D721Med (cell line): ENCODE results near the gene EEA1.

Source experiments
- DNase-seq: peaks from one replicate; pipeline ENCODE4 v3.0.0; 2011; ENCODE audit warnings: low spot score; ENCODE audit not compliant: insufficient read length
- FAIRE-seq: peaks from 2 replicates; lab custom pipeline; 2011; peaks lifted over from hg19 to GRCh38; lab: Jason Lieb, UNC
- TF ChIP-seq, protein P1 (sequence below): IDR thresholded peaks from 2 replicates; pipeline ENCODE4 v1.5.1; 2012; ENCODE audit warnings: mild to moderate bottlenecking, control low read depth; ENCODE audit not compliant: insufficient read depth; ENCODE audit errors: missing control alignments

EEA1 gene

DNA sequence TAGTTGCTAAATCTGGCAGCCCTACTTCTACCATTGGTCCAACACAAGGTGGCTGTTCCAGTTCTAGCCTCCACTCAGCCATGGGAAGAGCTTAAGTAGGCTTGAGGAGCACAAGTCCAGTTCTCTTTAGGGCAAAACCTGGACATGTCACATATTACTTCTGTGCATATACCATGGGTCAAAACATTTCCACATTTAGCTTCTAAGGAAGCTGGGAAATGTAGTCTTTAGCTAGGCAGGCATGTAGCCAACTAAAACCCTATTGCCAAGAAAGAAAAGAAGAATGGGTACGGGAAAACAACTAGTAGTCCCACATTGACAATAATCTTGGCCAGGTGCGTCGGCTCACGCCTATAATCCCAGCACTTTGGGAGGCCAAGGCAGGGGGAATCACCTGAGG is 20.9 kb upstream of the EEA1 start:
- no peak for DNase-seq
- no peak for FAIRE-seq

DNA sequence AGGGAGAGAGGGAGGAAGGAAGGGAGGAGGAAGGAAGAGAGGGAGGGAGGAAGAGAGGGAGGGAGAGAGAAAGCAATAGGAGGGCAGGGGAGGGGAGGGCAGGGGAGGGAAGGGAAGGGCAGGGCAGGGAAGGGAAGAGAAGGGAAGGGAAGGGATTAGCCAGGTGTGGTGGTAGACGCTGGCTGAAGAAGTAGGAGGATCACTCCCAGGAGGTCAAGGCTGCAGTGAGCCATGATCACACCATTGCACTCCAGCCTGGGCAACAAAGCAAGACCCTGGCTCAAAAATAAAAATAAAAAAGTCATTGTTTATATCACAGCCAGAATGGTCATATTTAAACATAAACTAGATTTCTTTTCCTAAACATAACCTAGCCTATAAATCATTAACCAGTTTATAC is 20.4 kb upstream of the EEA1 start:
- FAIRE-seq = no peak
- DNase-seq = no peak
- TF ChIP-seq, protein P1, sequence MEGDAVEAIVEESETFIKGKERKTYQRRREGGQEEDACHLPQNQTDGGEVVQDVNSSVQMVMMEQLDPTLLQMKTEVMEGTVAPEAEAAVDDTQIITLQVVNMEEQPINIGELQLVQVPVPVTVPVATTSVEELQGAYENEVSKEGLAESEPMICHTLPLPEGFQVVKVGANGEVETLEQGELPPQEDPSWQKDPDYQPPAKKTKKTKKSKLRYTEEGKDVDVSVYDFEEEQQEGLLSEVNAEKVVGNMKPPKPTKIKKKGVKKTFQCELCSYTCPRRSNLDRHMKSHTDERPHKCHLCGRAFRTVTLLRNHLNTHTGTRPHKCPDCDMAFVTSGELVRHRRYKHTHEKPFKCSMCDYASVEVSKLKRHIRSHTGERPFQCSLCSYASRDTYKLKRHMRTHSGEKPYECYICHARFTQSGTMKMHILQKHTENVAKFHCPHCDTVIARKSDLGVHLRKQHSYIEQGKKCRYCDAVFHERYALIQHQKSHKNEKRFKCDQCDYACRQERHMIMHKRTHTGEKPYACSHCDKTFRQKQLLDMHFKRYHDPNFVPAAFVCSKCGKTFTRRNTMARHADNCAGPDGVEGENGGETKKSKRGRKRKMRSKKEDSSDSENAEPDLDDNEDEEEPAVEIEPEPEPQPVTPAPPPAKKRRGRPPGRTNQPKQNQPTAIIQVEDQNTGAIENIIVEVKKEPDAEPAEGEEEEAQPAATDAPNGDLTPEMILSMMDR = no peak

More for the DNA sequence above, 20.9 kb upstream of the EEA1 start:
- TF ChIP-seq, protein P1 = no peak

GRCh38 chr12:92947589-92948215 is 18.6 kb upstream of the EEA1 start:
- FAIRE-seq (no peak), DNase-seq (no peak)
- TF ChIP-seq, protein P1 = no peak

- TF ChIP-seq, protein P1 = no peak
- FAIRE-seq (no peak), DNase-seq (no peak)
Measured at GRCh38 chr12:92945659-92946220, 16.6 kb upstream of the EEA1 start.

DNA sequence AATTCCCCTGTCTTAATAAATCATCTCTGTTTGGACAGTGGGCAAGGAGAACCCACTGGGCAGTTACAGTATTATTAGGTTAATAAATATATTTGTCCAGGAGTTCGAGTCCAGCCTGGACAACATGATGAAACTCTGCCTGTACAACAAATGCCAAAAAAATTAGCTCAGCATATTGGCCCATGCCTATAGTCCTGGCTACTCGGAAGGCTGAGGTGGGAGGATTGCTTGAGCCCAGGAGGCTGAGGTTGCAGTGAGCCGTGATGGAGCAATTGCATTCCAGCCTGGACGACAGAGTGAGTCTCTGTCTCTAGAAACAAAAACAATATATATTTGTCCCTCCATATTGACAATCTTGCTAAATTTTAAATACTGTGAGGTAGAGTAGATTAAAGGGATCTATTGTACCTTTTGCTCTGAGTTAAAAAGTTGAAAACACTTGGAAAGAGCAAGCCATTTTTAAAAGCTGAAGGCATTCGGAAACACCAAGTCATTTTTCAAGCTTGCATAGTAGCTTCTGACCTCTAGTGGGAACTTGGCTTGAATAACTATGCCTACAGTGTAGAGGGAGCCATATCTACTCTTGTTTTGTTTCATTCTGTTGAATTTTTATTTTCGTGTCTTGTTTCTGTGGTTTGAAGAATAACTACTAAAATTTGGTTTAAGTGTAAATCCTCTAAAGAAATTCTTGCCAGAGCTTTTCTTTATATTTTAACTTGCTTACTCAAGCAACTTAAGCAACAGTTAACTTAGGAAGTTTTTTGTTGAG is 14.6 kb upstream of the EEA1 start:
- FAIRE-seq (no peak), DNase-seq (no peak)
- TF ChIP-seq, protein P1 = no peak

- TF ChIP-seq, protein P1 = no peak
- FAIRE-seq (no peak), DNase-seq (no peak)
Measured at GRCh38 chr12:92942905-92943304, 13.8 kb upstream of the EEA1 start.

DNA sequence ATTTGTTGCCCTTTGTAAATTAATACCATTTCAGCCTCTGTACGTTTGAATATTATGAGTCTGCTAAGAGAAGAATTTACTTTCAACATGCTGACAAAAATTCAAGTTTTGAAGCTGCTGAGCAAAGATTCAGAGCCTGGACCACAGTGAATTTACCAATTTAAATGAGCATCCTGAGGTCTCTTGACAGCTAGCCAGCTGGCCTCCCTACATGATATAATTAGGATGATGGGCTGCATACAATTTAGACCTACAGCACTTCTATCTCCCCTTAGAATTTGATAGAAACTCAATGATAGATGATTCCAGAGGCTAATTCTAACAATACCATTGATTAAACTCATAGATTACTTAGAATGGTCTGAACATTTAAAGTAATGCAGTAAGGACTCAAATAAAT is 10.0 kb upstream of the EEA1 start:
- DNase-seq (no peak), FAIRE-seq (no peak)
- TF ChIP-seq, protein P1 = no peak
